ENCODE results near the gene TESPA1.
"Not testable (repeated sequence)": the region's sequence is repeated elsewhere in the genome, so short reads cannot be mapped to it uniquely, and the experiment has no call there.

DNA sequence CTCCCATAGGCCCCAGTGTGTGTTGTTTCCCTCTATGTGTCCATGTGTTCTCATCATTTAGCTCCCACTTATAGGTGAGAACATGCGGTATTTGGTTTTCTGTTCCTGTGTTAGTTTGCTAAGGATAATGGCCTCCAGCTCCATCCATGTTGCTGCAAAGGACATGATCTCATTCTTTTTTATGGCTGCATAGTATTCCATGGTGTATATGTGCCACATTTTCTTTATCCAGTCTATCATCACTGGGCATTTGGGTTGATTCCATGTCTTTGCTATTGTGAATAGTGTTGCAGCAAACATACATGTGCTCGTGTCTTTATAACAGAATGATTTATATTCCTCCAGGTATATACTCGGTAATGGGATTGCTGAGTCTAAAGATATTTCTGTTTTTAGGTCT, 2.2 kb upstream of the TESPA1 start:
- TF ChIP-seq, protein P1, sequence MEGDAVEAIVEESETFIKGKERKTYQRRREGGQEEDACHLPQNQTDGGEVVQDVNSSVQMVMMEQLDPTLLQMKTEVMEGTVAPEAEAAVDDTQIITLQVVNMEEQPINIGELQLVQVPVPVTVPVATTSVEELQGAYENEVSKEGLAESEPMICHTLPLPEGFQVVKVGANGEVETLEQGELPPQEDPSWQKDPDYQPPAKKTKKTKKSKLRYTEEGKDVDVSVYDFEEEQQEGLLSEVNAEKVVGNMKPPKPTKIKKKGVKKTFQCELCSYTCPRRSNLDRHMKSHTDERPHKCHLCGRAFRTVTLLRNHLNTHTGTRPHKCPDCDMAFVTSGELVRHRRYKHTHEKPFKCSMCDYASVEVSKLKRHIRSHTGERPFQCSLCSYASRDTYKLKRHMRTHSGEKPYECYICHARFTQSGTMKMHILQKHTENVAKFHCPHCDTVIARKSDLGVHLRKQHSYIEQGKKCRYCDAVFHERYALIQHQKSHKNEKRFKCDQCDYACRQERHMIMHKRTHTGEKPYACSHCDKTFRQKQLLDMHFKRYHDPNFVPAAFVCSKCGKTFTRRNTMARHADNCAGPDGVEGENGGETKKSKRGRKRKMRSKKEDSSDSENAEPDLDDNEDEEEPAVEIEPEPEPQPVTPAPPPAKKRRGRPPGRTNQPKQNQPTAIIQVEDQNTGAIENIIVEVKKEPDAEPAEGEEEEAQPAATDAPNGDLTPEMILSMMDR (IDR thresholded peaks at IDR 0.05): not testable (repeated sequence)
- not testable (repeated sequence) for TF ChIP-seq POLR2A (IDR thresholded peaks at IDR 0.05)

All from tibial nerve (tissue), 3 donors.